Measurements from ENCODE around the gene NID1. TPM values are rescaled to one million over a fixed set of nuclear protein-coding genes. Genes with fewer than 3 reads are reported as not detected.

Gene NID1
- total RNA-seq, 1 donor = 204 TPM

GRCh38 chr1:236041631-236042618 is 23.0 kb downstream of the NID1 start:
- no peak overlapping the region for H3K4me3 ChIP-seq (ENCODE audit: low read depth, low read length)
- no peak for TF ChIP-seq CTCF (IDR thresholded peaks at IDR 0.05; ENCODE audit: insufficient read depth, low read depth, low read length)
- no peak for DNase-seq (ENCODE audit: low read depth)

DNA sequence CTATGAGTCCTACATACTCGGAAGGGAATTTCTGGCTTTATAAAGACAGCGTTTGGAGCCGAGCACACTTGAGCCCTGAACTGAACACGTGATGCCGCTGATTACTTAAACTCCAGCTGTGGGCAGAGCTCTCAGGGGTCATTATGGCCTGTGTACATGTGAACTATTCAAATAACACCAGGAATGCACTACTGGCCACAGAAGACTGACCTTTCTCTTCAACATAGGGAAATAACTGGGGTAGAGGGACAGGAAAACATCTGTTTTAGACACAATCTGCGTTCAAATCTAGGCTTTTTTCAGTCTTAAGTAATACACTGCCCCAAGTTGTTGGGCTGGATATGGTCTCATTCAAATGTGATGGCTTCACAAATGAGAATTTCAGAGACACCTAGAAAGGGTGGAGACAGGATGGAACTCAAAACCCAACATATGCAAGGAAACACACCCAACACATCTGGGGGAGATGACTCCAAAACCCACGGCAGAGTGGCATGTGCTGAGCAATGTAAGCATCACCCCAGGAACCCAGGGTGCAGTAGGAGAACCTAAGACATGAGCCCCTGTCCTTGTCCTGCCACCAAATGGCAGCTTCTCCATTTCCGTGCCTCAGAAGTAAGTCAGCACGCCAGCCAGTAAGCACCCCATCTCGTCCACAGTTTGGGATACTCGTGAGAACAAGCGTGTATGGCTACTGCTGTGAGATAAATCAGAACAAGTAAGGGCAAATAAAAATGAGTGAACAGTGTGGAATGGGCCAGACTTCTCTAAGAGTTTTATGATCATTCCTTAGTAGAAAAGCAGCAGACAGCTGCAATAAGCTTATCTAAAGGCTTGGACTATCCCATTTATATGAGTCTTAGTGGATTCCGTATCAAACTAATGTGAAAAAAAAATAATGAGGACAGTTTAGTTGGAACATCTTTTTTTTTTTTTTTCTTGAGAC is 24.9 kb downstream of the NID1 start:
- DNase-seq (ENCODE audit: low read depth) = peak; percentile 100
- no peak for TF ChIP-seq CTCF (IDR thresholded peaks at IDR 0.05; ENCODE audit: insufficient read depth, low read depth, low read length)
- H3K4me3 ChIP-seq (ENCODE audit: low read depth, low read length) = no peak overlapping the region

GRCh38 chr1:236038034-236038433 is 26.9 kb downstream of the NID1 start:
- DNase-seq (ENCODE audit: low read depth) = no peak
- no peak for TF ChIP-seq CTCF (IDR thresholded peaks at IDR 0.05; ENCODE audit: insufficient read depth, low read depth, low read length)
- H3K4me3 ChIP-seq (ENCODE audit: low read depth, low read length) = no peak overlapping the region

DNA sequence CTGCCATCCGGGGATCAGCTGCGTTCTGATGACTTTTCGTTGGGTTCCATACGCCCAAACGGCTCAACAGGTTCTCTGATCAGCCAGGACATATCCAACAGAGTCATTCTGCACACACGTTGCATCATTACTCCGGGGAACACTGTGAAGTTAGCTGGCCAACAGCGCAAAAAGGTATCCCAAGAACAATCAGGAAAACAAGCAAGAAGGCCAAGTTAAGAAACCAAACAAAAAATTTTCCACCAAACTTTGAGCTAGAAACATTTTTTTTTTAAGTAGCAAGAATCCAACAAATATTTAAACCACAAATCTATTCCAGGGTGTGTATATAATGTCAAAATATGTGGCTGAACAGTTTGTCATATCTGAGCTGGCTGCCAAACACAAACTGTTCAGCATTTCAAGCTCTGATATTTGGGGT is 29.2 kb downstream of the NID1 start:
- TF ChIP-seq CTCF (IDR thresholded peaks at IDR 0.05; ENCODE audit: insufficient read depth, low read depth, low read length) = no peak
- no peak overlapping the region for H3K4me3 ChIP-seq (ENCODE audit: low read depth, low read length)
- peak; percentile 68 for DNase-seq (ENCODE audit: low read depth)

- no peak for TF ChIP-seq CTCF (IDR thresholded peaks at IDR 0.05; ENCODE audit: insufficient read depth, low read depth, low read length)
- no peak for DNase-seq (ENCODE audit: low read depth)
- H3K4me3 ChIP-seq (ENCODE audit: low read depth, low read length) = no peak overlapping the region
Measured at GRCh38 chr1:236033336-236033735, 31.6 kb downstream of the NID1 start.

- peak; percentile 95 for DNase-seq (ENCODE audit: low read depth)
- no peak for TF ChIP-seq CTCF (IDR thresholded peaks at IDR 0.05; ENCODE audit: insufficient read depth, low read depth, low read length)
- no peak overlapping the region for H3K4me3 ChIP-seq (ENCODE audit: low read depth, low read length)
Measured at GRCh38 chr1:236030534-236030933, 34.4 kb downstream of the NID1 start.

Measured in fibroblast of villous mesenchyme (primary cell).